Measurements from ENCODE around the gene JAGN1.
A peak's percentile ranks its signal among the peaks of the same experiment; 100 is the strongest.
"Not testable (repeated sequence)": the region's sequence is repeated elsewhere in the genome, so short reads cannot be mapped to it uniquely, and the experiment has no call there.

The JAGN1 gene

GRCh38 chr3:9890249-9891071, at the start of gene JAGN1:
TSS of gene JAGN1 (plus strand) at chr3:9890610. CDS start at chr3:9890723, 113 bp downstream.
- Mint-ChIP-seq H3K27me3 (no peaks in the 10 kb centered on the region), H3K4me3 (peak within 1 kb of the TSS; percentile 99 to 100), H3K27ac (peak within 1 kb of the TSS; percentile 99 to 100), H3K9me3 (peaks cover 5 to 10% of the 10 kb centered on the region in 2 donors), H3K4me1 (peaks cover 42% of the 10 kb centered on the region)
- DNase-seq = peak; percentile 87 to 88
- peak; percentile 92 for ATAC-seq

GRCh38 chr3:9841015-9841414, 49.4 kb upstream of the JAGN1 start:
- Mint-ChIP-seq H3K4me1 (peaks cover 40% of the 10 kb centered on the region), H3K27me3 (no peaks in the 10 kb centered on the region), H3K27ac (peak overlapping the region in 1 of 2 donors; percentile 27), H3K9me3 (no peaks in the 10 kb centered on the region), H3K4me3 (no peak overlapping the region)
- no peak for DNase-seq
- ATAC-seq = no peak

DNA sequence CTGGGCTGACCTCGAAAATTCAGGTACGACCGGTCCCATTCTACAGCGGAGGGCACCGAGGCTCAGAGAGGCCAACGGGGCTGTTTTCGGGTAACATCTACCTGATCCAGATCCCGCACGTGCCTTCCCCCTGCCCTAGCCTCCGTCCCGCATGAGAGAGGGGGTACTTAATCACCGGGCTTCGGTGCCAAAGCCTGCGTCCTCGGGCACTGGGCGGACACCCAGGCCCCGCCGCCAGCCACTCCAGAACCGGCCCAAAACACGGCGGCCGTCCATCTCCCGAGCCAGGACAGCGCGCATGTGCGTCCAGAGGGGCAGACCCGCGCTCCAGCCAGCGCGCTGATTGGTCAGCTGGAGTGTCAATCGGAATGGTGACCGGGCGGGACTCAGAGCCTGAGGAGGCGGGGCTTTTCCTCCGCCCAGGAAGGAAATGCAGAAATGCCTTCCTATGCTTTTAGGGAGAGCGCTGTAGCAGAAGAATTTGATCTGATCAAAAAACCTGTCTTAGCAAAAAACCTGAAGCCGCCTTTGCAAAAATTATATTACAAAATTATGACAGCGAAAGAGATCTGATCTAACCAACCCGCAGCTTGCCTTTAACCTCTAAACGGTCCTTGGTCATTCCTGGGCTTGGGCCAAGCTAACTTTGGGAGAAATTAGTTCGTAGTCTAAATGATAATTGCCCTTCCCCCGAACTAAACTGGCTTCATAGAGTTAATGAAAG, 46.5 kb upstream of the JAGN1 start, which contains the start of gene RPUSD3:
TSS of gene RPUSD3 (minus strand) at position 294 of the 724 bp plus-strand sequence. CDS start at position 276, 18 bp downstream.
- Mint-ChIP-seq H3K4me1 (peaks cover 46% of the 10 kb centered on the region), H3K4me3 (peak within 1 kb of the TSS; percentile 99 to 100), H3K27me3 (no peaks in the 10 kb centered on the region), H3K27ac (peak within 1 kb of the TSS; percentile 96 to 99), H3K9me3 (no peaks in the 10 kb centered on the region)
- DNase-seq = peak; percentile 96 to 98
- peak; percentile 98 for ATAC-seq

DNA sequence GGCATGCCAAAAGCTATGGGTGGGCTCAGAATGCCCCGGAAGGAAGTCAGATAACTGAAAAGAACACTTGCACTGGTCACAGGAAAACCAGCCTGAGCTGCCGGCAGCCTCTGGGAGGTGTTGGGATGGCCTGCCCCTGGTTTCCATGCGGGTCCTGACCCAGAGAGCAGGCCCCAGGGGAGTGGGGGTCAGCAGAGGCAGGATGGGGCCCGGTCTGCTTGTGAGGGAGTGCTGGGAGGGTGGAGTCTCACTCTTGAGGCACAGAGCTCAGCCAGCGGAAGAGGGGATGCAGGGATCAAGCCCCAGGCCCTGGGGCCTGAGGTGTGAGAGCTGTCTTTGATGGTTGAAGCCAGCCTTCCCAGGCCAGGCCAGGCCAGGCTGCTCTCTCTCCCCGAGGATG, 44.2 kb upstream of the JAGN1 start:
- DNase-seq (no peak), ATAC-seq (no peak)
- Mint-ChIP-seq H3K27ac (no peak overlapping the region), H3K4me3 (no peak overlapping the region), H3K9me3 (no peaks in the 10 kb centered on the region), H3K27me3 (no peaks in the 10 kb centered on the region), H3K4me1 (peaks cover 46% of the 10 kb centered on the region)

DNA sequence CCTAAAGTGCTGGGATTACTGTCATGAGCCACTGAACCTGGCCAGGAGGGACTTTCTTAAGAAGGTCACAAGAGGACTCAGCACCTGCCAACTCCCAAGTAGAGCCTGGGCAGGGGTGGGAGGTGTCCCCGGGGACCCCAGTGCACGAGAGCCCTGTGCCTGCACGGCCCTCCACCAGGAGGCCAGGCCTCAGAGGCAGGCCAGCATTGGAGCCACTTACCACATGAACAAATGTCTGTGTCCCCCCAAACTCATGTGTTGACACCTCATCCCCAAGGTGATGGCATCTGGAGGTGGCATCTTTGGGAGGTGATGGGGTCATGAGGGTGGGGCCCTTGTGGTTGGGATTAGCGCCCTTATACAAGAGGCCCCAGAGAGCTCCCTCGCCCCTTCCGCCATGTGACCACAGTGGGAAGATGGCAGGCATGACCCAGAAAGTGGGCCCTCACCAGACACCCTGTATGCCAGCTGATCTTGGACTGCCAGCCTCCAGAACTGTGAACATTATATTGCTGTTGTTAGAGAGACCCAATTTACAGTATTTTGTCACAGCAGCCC, 43.4 kb upstream of the JAGN1 start:
- Mint-ChIP-seq H3K27me3 (no peaks in the 10 kb centered on the region), H3K4me1 (peaks cover 42% of the 10 kb centered on the region), H3K4me3 (no peak overlapping the region), H3K27ac (no peak overlapping the region), H3K9me3 (no peaks in the 10 kb centered on the region)
- ATAC-seq (no peak), DNase-seq (no peak)

DNA sequence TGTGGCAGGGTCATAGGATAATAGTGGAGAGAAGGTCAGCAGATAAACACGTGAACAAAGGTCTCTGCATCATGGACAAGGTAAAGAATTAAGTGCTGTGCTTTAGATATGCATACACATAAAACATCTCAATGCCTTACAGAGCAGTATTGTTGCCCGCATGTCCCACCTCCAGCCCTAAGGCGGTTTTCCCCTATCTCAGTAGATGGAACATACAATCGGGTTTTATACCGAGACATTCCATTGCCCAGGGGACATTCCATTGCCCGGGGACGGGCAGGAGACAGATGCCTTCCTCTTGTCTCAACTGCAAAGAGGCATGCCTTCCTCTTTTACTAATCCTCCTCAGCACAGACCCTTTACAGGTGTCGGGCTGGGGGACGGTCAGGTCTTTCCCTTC, 42.5 kb upstream of the JAGN1 start:
- H3K9me3 Mint-ChIP-seq, H3K27ac Mint-ChIP-seq, ATAC-seq, H3K27me3 Mint-ChIP-seq, DNase-seq, H3K4me3 Mint-ChIP-seq: not testable (repeated sequence)
- H3K4me1 Mint-ChIP-seq = peaks cover 34% of the 10 kb centered on the region

DNA sequence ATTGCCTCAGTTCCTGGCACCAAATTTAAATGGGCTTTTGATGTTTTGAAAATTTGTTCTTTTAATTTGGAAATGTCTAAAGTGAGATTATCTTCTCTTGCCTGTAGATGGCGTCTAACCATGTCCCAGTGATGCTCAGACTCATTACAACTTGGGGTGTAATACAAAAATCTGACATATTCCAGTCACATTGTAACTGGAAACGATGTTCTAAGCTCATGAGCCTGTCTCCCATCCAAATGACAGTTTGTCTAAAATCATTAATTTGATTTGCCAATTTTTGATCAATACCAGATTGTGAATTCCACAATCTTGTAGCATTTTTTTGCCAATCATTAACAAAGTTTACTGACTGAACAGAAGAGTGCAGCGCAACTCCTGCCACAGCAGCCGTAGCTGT, 41.5 kb upstream of the JAGN1 start:
- not testable (repeated sequence) for H3K27ac Mint-ChIP-seq, H3K9me3 Mint-ChIP-seq, DNase-seq

DNA sequence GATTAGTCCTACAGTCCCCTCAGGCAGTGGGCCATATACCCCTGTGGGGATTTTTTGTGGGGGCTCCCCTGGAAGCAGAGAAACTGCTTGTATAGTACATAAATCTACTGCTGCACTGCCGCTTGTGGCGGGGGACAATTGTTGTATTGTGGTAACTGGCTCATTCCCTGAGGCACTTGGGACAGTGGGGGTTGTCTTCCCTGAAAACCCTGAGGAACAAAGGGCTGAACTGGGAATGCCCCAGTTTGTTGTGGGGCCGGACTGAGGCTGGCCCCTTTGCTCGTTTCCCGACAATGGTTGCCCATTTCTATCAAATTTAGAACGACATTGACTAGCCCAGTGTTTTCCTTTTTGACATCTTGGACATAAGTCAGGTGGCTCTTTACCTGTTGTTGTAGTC, 39.0 kb upstream of the JAGN1 start:
- H3K27ac Mint-ChIP-seq = peak overlapping the region in 1 of 2 donors; percentile 55
- not testable (repeated sequence) for H3K4me3 Mint-ChIP-seq, ATAC-seq

More for the DNA sequence above, 41.5 kb upstream of the JAGN1 start:
- not testable (repeated sequence) for H3K4me3 Mint-ChIP-seq, H3K27me3 Mint-ChIP-seq, ATAC-seq
- peaks cover 36% of the 10 kb centered on the region for H3K4me1 Mint-ChIP-seq

GRCh38 chr3:9851926-9852325, 38.5 kb upstream of the JAGN1 start:
- not testable (repeated sequence) for DNase-seq, H3K27ac Mint-ChIP-seq, H3K4me3 Mint-ChIP-seq, ATAC-seq, H3K27me3 Mint-ChIP-seq, H3K9me3 Mint-ChIP-seq
- peaks cover 13% of the 10 kb centered on the region for H3K4me1 Mint-ChIP-seq

More for the DNA sequence above, 39.0 kb upstream of the JAGN1 start:
- not testable (repeated sequence) for H3K27me3 Mint-ChIP-seq, DNase-seq, H3K9me3 Mint-ChIP-seq
- peaks cover 13% of the 10 kb centered on the region for H3K4me1 Mint-ChIP-seq

DNA sequence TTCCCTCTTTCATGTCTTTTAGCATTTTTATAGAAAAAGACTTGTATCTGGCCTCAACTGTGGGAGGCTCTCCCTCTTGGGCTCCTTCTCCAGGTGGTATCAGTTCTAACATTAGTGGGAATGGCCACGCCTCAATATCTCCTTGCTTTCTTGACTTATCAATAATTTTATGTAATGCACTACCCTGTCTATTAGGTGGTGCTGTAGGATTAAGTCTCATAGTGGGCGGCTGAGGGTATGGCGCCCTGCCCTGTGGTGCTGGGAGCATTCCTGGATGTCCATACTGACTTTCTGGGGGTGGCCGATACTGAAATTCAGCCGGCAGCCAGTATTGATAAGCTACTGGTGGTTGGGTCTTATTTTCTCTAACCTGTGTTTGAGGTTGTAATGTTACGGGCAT, 37.9 kb upstream of the JAGN1 start:
- no peaks in the 10 kb centered on the region for H3K9me3 Mint-ChIP-seq
- ATAC-seq = no peak
- no peak for DNase-seq
- peaks cover 13% of the 10 kb centered on the region for H3K4me1 Mint-ChIP-seq
- no peak overlapping the region for H3K4me3 Mint-ChIP-seq
- H3K27me3 Mint-ChIP-seq = peaks cover 8% of the 10 kb centered on the region
- no peak overlapping the region for H3K27ac Mint-ChIP-seq

- peak overlapping the region in 1 of 2 donors; percentile 49 for H3K27ac Mint-ChIP-seq
- H3K9me3 Mint-ChIP-seq, ATAC-seq, H3K4me1 Mint-ChIP-seq, DNase-seq, H3K27me3 Mint-ChIP-seq, H3K4me3 Mint-ChIP-seq: not testable (repeated sequence)
These were observed 36.0 kb upstream of the JAGN1 start for GRCh38 chr3:9854291-9854940.

DNA sequence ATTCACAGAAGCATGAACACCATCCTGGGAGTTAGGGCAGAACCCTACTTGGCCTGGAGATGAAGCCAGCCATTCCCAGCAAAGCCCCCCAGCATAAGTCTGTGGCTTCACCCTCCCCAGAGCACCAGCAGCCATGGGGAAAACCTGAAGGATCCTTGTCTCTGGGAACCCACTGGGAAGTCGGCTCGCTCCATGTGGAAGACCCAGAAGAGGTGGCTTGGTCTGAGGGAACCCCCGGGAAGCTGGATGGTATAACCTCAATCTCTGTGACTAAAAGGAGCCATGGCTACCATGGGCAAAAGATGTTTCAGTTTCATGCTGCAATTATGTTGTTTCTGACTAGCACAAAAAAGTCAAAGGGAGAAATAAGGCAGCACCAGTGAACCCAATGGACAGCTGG, 34.8 kb upstream of the JAGN1 start:
- Mint-ChIP-seq H3K27ac (no peak overlapping the region), H3K27me3 (peaks cover 8% of the 10 kb centered on the region), H3K4me3 (no peak overlapping the region), H3K4me1 (peaks cover 8% of the 10 kb centered on the region), H3K9me3 (no peaks in the 10 kb centered on the region)
- DNase-seq = no peak
- ATAC-seq = no peak

DNA sequence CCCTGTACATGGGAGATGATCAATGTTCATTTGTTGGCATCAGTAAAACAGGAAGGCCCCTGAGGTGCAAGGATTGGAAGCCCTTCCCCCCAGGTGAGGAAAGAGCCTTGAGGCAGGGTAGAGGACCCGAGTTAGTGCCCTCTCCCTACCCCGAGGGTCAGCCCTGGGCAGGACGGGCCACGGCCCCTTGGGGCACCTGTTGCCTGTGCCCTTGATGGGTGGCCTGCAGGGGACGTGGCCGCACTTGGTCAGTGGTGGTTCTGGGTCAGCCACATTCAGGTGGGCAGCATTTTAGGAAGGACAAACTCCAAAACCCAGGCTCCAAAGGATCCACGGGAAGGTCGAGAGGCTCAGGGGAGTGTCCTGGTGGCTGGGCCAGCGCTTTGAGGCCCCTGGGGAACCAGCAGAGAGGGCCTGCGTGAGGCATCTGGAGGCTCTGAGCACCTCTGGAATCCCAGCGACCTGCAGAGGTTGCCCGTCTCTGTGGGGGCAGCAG, 30.8 kb upstream of the JAGN1 start:
- no peak overlapping the region for H3K4me3 Mint-ChIP-seq
- H3K4me1 Mint-ChIP-seq = peaks cover 8% of the 10 kb centered on the region
- no peak for ATAC-seq
- no peak for DNase-seq
- H3K9me3 Mint-ChIP-seq = no peaks in the 10 kb centered on the region
- H3K27me3 Mint-ChIP-seq = peaks cover 12% of the 10 kb centered on the region
- no peak overlapping the region for H3K27ac Mint-ChIP-seq

GRCh38 chr3:9861201-9861600, 29.2 kb upstream of the JAGN1 start:
- DNase-seq = no peak
- H3K9me3 Mint-ChIP-seq = no peaks in the 10 kb centered on the region
- H3K4me3 Mint-ChIP-seq = no peak overlapping the region
- peaks cover 8% of the 10 kb centered on the region for H3K4me1 Mint-ChIP-seq
- H3K27ac Mint-ChIP-seq = no peak overlapping the region
- H3K27me3 Mint-ChIP-seq = peaks cover 12% of the 10 kb centered on the region
- ATAC-seq = no peak

DNA sequence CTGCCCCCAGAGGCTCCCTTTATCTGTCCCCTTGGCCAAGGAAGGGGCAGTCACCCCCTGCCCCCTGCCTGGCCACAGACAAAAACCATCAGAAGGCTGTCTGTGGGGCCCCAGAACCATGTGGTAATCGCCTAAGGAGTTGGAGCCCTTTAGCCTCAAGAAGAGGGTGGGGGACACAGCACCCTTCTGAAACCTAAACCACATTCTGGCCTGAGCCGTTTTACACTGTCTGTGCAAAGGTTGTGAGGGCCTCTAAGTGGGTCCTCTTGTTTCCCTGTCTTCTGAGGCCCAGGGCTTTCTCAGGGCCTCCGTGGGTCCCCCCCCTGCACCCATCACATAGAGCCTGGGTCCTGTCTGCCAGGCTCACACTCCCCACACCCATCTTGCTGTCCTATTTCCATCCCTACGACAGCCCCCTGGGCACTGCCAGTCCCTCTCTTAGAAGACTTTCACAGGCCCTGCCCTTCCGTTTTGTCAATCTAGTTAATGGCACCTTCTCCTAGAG, 28.7 kb upstream of the JAGN1 start:
- Mint-ChIP-seq H3K9me3 (no peaks in the 10 kb centered on the region), H3K4me1 (peaks cover 8% of the 10 kb centered on the region), H3K27ac (no peak overlapping the region), H3K4me3 (no peak overlapping the region), H3K27me3 (peaks cover 12% of the 10 kb centered on the region)
- DNase-seq = no peak
- no peak for ATAC-seq
